Left ventricle myocardium inferior (tissue), 1 donor: Measurements from ENCODE around the gene RAB31. TPM values are rescaled to one million over a fixed set of nuclear protein-coding genes. Genes with fewer than 3 reads are reported as not detected.

ENCODE experiments used
- DNase-seq: peaks from one replicate; pipeline ENCODE4 v3.0.0-alpha.2; 2020
- H3K27ac ChIP-seq: fragments of 200-600 bp; replicated peaks from 2 replicates; pipeline ENCODE4 v1.8.0; 2021
- H3K27me3 ChIP-seq: fragments of 200-600 bp; 2 replicates; pipeline ENCODE4 v1.8.0; 2021; ENCODE audit warnings: low read depth
- H3K36me3 ChIP-seq: fragments of 200-600 bp; 2 replicates; pipeline ENCODE4 v1.8.0; 2021
- H3K4me1 ChIP-seq: fragments of 200-600 bp; 2 replicates; pipeline ENCODE4 v1.8.0; 2021
- H3K4me3 ChIP-seq: fragments of 200-600 bp; 2 replicates; pipeline ENCODE4 v1.8.0; 2021; ENCODE audit warnings: mild to moderate bottlenecking, moderate library complexity
- H3K9me3 ChIP-seq: fragments of 200-600 bp; replicated peaks from 2 replicates; pipeline ENCODE4 v1.8.0; 2021
- intact Hi-C: fragments of 100-400 bp; cut with micrococcal nuclease; formaldehyde crosslinking; loops from one replicate; pipeline ENCODE4 v1.11.0; 2022
- total RNA-seq: library from RNA; stranded (reverse); fragmentation: NEBNext Ultra II Directional; extraction: Animal tissue kit (Norgen Biotek cat#: 25700); gene quantifications from one replicate; pipeline ENCODE4 v1.2.1, GENCODE V29; 2021
- TF ChIP-seq, protein P1 (sequence below): fragments of 200-600 bp; IDR thresholded peaks from 2 replicates; pipeline ENCODE4 v1.8.0; 2021; ENCODE audit warnings: antibody characterized with exemption, mild to moderate bottlenecking, borderline replicate concordance
- donor health status: DM: no; HTN: yes; CAD: no; lungs with severe emphysema.

The RAB31 gene
- total RNA-seq, 1 donor from 2014 or later: 12.0 TPM

DNA sequence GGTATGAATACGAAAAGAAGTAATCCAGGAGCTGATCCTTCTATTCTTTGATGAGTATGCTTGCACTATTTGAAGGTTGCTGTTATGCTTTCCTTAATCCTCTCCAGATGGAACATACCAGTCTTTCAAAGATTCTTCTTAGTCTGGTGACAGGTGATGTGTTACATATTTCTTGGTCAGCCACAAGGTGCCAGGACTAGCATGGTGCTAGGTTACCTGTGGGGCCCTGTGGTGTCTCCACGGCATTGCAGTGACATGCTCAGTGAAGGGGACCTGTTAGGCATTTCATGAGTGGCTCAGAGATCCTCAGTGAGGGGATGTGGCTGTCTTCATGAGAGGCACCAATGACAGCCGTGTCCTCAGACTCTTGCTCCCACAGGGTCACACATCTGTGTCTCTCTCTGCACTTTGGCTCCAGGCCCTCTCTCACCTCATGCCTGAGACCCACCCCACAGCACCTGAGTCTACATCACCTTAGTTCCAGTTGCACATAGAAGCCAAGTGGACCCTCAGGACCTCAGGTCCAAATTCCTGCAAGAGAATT is 13.1 kb upstream of the RAB31 start:
- H3K9me3 ChIP-seq: no peaks in the 10 kb centered on the region
- no peaks in the 10 kb centered on the region for H3K4me1 ChIP-seq
- no peak overlapping the region for H3K27ac ChIP-seq
- H3K27me3 ChIP-seq: no peaks in the 10 kb centered on the region
- no peak overlapping the region for H3K4me3 ChIP-seq
- no peak for DNase-seq
- no peaks in the 10 kb centered on the region for H3K36me3 ChIP-seq
- intact Hi-C loops: no loop called here
- TF ChIP-seq, protein P1, sequence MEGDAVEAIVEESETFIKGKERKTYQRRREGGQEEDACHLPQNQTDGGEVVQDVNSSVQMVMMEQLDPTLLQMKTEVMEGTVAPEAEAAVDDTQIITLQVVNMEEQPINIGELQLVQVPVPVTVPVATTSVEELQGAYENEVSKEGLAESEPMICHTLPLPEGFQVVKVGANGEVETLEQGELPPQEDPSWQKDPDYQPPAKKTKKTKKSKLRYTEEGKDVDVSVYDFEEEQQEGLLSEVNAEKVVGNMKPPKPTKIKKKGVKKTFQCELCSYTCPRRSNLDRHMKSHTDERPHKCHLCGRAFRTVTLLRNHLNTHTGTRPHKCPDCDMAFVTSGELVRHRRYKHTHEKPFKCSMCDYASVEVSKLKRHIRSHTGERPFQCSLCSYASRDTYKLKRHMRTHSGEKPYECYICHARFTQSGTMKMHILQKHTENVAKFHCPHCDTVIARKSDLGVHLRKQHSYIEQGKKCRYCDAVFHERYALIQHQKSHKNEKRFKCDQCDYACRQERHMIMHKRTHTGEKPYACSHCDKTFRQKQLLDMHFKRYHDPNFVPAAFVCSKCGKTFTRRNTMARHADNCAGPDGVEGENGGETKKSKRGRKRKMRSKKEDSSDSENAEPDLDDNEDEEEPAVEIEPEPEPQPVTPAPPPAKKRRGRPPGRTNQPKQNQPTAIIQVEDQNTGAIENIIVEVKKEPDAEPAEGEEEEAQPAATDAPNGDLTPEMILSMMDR: no peak

DNA sequence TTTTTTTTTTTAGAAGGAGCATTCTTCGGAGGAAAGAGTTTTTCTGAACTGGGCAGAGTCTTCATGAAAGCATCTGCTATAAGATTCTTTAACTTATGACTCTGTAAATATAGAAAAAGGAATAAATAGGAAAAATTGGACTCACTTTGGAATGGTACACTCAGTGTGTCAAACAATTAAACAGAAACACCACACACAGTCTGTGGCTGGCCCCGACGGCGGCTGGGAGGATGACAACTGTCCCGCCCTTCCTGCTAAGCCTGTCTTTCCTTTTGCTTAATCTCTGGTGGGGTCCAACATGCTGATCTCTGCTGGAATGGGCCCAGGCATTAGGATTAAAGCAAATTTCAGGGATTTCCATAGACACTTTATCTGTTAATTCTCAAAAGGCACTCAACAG is 12.5 kb upstream of the RAB31 start:
- no peaks in the 10 kb centered on the region for H3K36me3 ChIP-seq

DNA sequence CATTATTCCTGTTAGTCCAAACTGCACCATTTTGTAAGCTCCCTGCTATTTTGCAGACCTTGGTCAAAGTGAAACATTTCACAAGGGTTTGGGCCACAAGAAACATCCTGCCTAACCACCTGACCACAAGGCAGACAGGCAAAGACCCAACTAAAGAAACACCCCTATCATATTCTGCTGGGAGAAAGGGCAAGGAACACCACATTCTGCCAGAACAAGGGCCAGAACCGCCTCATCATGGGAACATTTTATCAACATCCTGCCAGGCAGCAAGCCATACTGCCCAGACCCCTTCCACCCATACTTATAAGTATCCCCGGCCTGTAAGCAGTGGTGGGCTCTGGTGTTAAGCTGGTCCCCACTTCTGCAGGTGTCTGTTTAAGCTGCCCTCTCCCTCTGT is 12.0 kb upstream of the RAB31 start:
- Histone ChIP-seq H3K4me1 (no peaks in the 10 kb centered on the region), H3K27ac (no peak overlapping the region), H3K9me3 (no peaks in the 10 kb centered on the region), H3K4me3 (no peak overlapping the region), H3K27me3 (no peaks in the 10 kb centered on the region), H3K36me3 (no peaks in the 10 kb centered on the region)
- DNase-seq: no peak
- intact Hi-C loops: no loop called here
- TF ChIP-seq, protein P1: no peak

More for the DNA sequence above, 12.5 kb upstream of the RAB31 start:
- no peak overlapping the region for H3K4me3 ChIP-seq
- H3K4me1 ChIP-seq: no peaks in the 10 kb centered on the region
- no peak overlapping the region for H3K27ac ChIP-seq
- H3K27me3 ChIP-seq: no peaks in the 10 kb centered on the region
- intact Hi-C loops: no loop called here
- no peak for DNase-seq
- no peaks in the 10 kb centered on the region for H3K9me3 ChIP-seq
- TF ChIP-seq, protein P1: no peak

DNA sequence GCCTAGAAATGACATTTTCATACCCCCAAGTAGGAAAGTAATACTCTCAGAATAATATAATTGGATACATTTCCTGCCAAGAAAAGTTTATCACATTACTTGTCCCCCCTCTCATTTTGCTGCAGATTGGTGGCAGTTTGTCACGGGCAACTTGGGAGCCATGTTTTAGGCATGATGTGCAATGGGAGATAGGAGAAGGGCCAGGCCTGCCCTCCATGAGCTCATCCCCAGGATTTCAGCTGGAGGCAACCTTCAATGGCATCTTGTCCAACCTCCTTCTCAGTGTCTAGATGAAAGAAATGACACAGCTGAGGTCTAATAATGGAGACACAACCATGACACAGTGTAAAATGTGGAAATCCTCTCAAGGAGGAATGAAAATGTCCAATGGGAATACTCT is 11.4 kb upstream of the RAB31 start:
- TF ChIP-seq, protein P1: no peak
- DNase-seq: no peak
- H3K4me1 ChIP-seq: no peaks in the 10 kb centered on the region
- H3K9me3 ChIP-seq: no peaks in the 10 kb centered on the region
- no peaks in the 10 kb centered on the region for H3K36me3 ChIP-seq
- no peak overlapping the region for H3K4me3 ChIP-seq
- H3K27me3 ChIP-seq: no peaks in the 10 kb centered on the region
- H3K27ac ChIP-seq: no peak overlapping the region
- intact Hi-C loops: no loop called here

DNA sequence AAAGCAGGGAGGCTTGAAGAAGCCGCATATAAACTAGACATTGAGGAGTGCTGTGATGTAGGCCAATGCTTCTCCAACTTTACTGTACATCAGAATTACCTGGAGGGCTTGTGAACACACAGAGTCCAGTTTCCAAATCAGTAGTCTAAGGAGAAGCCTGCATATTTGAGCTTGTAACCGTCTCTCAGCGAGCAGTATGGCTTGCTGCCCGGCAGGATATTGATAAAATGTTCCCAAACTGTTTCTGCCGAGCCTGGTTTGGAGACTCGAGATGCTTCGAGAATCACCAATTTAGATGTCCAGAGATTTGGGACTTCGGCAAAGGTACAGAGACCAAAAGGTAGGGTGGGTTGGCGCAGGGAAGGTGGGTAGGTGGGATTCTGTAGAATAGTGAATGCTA is 11.0 kb upstream of the RAB31 start:
- no peak overlapping the region for H3K4me3 ChIP-seq
- no peaks in the 10 kb centered on the region for H3K36me3 ChIP-seq
- intact Hi-C loops: no loop called here
- no peaks in the 10 kb centered on the region for H3K27me3 ChIP-seq
- TF ChIP-seq, protein P1: no peak
- H3K27ac ChIP-seq: no peak overlapping the region
- H3K4me1 ChIP-seq: no peaks in the 10 kb centered on the region
- DNase-seq: no peak
- H3K9me3 ChIP-seq: no peaks in the 10 kb centered on the region
